ENCODE data around the gene SOX8.

GRCh38 chr16:939311-939710 lies 42.3 kb upstream of the SOX8 start:
- TF ChIP-seq CTCF (conservative IDR thresholded peaks at IDR 0.05) (no peak), EZH2 (IDR thresholded peaks at IDR 0.05; ENCODE audit: low read depth) (no peak)

Measured in PC-9 (cell line).